ENCODE measurements around the gene PSME2.

PSME2 gene

DNA sequence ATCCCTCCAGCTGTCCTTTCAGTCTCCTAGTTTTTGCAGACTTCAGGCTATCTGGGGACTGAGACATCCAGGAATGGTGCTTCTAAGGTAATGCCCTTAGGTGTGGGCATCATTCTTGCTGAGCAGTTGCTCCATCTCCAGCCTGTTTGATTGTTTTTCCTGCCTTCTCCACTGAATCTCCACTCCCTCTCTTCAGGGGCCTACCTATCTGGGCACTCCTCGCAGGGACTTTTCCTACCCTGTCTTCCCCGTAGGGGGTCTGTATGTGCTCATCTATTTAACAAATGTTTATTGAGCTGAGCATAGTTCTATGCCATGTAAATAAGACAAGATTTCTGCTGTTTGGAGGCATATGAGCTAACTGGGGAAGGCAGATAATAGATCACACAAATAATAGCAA is 13.4 kb downstream of the PSME2 start:
- DNase-seq = no peak

DNA sequence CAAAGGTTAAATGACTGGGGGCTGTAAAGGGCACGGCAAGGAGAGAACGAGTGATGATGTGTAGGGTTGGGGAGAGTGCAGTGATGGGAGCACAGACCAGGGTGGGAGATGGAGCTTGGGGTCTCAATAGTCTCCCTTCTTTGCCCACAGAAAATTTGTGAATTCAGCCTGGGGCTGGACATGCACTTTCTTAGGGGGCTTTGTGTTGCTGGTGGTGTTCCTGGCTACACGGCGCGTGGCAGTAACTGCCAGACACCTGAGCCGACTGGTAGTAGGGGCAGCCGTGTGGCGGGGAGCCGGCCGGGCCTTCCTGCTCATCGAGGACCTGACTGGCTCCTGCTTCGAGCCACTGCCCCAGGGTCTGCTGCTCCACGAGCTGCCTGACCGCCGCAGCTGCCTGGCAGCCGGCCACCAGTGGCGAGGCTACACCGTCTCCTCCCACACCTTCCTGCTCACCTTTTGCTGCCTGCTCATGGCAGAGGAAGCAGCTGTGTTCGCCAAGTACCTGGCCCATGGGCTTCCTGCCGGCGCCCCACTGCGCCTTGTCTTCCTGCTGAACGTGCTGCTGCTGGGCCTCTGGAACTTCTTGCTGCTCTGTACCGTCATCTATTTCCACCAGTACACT is 14.2 kb downstream of the PSME2 start:
- peak; percentile 86 for DNase-seq

DNA sequence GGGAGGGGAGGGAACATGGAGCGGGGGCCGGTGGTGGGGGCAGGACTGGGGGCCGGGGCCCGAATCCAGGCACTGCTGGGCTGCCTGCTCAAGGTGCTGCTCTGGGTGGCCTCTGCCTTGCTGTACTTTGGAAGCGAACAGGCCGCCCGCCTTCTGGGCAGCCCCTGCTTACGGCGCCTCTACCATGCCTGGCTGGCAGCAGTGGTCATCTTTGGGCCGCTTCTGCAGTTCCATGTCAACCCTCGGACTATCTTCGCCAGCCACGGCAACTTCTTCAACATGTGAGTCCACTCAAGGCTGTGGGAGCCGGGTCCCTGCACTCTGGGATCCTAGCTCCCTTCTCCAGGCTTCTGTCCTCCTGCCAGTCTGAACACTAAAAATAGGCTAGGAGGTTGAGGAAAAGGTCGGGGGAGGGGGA is 14.9 kb downstream of the PSME2 start:
- DNase-seq = no peak

DNA sequence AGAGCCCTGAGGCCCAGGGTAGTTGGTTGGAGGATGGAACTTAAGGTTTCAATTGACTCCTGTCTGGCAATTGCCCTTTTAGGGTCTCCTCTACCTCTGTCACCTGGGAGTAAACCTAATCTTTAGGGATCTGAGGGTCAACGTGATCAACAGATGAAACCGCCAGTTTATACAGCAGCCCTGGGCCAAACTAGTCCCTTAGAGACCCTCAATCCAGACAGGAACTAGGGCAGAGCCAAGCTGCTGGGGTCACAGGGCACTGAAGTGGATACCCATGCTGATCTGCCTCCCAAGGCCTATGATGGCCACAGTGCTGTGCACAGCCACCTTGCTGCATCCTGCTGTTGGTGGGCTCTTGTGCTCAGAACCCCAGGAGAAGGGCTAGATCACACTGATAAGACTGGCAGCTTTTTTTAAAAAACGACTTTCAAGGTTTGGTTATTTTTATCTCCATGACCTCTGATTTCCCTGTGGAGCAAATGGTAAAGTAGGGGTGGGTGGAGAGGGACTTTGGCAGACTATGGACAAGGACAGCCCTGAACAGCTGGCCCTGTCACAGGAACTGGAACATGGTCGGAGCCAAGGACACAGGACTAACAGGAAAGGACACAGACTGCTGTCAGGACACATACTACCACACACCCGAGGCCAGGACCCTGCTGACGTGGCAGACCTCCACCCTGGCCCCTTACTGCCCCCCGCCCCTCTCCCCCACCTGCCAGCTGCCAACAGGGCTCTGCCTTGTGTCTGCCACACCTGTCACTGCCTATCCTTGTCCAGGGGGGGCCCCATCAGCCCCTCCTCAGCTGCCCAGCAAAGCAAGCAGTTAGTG is 15.5 kb downstream of the PSME2 start:
- no peak for DNase-seq

DNA sequence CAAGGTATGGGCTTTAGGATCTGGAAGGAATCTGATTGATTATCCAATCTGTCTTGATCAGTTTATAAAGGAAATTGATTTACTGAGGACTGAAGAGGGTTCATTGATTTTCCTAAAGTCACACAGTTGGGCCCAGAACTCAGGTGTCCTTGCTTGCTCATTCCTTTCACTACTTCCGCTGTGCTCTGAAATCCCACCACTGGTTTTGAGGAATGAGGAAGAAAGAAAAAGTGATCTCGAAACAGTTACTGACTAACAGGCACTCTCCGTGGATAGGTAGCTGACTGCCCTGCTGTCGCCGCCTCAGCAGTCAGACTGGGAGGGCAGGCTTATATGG is 16.1 kb downstream of the PSME2 start, which contains the start of gene FITM1:
TSS of gene FITM1 (plus strand) at position 280 of the 337 bp plus-strand sequence. CDS start 905 bp downstream, outside the sequence.
- no peak for DNase-seq

DNA sequence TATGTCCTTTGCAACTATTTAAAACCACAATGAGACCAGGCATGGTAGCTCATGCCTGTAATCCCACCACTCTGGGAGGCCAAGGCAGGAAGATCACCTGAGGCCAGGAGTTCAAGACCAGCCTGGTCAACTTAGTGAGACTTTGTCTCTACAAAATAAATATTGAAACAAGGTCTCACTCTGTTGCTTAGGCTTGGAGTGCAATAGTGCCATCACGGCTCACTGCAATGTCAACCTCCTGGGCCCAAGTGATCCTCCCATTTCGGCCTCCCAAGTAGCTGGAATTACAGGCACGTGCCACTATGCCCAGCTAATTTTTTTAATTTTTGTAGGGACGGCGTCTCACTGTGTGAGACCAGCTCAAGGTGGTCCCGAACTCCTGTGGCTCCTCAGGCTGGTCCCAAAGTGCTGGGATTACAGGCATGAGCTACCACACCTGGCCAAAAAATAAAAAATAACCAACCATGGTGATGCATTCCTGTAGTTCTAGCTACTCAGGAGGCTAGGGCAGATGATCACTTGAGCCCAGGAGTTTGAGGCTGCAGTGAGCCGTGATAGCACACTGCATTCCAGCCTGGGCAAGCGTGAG is 16.9 kb downstream of the PSME2 start:
- DNase-seq = no peak

DNA sequence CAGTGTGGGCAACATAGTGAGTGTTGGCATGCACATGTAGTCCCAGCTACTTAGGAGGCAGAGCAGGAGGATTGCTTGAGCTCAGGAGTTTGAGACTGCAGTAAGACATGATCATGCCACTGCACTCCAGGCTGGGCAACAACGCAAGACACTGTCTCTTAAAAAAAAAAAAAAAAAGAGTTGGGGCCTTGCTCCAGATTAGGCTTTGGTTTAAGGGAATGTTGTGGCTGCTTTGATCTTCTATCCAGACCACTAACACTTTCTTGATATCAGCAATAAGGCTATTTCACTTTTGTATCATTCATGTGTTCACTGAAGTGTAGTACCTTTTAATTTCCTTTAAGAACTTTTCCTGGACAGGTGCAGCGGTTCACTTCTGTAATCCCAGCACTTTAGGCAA is 18.7 kb downstream of the PSME2 start:
- no peak for DNase-seq

DNA sequence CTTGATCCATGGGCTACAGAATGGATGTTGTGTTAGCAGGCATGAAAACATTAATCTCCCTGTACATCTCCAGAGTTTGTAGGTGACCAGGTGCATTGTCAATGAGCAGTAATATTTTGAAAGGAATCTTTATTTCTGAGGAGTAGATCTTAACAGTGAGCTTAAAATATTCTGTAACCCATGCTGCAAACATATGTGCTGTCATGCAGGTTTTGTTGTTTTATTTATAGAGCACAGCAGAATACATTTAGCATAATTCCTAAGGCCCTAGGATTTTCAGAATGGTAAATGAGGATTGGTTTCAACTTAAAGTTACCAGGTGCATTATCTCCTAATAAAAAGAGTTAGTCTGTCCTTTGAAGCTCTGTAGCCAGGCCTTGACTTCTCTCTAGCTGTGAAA is 19.5 kb downstream of the PSME2 start:
- no peak for DNase-seq

DNA sequence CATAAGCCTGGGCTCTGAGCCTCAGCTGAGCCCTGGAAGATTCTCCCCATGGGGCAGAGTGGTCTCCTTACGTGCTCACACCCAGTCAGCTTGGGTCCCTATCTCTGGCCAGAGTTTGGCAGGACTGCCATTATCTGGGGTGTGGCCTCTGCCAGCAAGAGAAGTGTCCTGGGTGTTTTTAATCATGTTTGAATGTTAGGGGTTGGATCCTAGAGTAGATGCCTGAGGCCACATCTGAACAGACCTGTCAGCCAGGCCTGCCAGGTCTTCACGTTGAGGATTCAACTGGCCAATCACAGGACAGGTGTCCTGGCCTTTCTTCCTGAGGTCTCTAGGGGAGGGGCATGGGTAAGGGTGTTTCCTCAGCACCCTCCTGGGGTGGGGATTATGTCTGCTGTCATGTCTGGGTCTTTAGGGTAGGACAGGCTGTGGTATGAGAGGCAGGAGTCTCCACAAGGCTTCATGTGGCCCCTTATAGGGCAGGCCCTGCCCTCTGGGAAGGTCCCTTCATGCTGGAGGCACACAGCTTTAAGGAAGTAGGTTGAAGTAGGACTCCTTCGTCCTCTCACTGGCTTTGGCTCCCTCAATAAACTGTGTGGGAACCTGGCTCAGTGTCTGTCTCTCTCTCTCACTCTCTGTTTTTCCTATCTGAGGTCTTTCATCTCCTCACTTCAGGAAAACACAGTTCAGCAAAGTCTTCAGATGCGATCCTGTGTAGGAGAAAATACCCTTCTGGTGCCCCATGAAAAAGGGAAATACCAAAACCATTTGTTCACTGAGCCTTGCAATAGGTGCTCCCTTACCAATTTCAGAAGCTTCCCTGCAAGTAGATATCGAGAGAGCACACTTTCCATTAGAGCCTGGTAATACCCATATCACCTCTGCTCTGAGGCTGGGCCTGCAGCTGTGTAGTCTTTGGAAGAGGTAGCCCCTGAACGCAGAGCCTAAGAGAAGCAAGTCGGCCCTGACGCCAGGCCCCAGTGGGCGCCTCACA is 22.7 kb downstream of the PSME2 start:
- no peak for DNase-seq

DNA sequence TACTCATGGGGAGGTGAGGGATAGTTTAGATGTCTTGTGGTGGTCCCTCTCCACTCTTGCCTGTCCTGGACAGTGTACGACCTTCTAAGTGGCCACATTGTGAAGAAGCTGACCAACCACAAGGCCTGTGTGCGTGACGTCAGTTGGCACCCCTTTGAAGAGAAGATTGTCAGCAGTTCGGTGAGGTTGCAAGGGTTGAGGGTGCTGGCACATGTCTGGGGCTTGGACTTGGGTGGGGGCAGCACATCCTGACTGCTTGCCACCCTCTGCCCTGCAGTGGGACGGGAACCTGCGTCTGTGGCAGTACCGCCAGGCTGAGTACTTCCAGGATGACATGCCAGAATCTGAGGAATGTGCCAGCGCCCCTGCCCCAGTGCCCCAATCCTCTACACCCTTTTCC is 23.5 kb downstream of the PSME2 start:
- no peak for DNase-seq

DNA sequence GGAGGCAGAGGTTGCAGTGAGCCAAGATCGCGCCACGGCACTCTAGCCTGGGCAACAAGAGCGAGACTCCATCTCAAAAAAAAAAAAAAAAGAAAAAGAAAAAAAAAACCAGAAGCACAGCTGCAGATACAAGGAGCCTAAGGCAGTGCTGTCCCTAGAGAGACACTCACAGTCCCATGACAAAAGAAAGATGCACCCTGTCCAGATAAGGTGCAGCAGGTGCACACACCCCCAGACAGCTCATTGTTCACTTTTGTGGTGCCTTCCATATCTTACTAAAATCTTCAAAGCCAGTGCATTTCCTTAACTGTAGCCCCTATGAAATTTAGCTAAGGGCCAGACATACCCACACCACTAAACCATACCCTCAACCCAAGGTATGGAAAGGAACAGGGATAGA is 24.0 kb downstream of the PSME2 start:
- DNase-seq = no peak

DNA sequence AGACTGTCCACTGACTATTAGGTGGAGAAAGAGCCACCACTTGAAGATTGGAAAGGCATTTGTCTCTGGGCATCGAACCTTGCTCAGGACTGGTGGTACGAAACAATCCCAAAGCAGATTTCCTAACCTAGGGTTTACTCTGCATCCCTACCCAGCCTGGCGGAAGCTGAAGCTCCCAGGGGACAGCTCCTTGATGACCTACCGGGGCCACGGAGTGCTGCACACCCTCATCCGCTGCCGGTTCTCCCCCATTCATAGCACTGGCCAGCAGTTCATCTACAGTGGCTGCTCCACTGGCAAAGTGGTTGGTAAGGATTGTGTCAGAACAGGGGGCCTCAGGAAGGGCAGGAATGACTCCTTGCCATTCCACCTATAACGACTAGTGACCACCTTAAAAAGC is 25.2 kb downstream of the PSME2 start:
- no peak for DNase-seq

DNA sequence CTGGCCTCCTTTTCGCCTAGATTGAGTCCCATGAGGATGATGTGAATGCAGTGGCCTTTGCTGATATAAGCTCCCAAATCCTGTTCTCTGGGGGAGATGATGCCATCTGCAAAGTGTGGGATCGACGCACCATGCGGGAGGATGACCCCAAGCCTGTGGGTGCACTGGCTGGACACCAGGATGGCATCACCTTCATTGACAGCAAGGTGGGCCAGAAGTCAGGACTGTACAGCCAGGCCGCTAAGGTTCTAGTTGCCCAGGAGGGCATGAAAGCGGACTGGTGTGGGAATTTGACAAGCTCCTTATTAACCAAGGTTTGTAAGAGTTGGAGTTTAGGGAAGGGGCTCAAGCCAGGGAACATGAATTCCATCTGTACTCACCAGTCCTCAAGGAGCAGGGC is 26.7 kb downstream of the PSME2 start:
- no peak for DNase-seq

DNA sequence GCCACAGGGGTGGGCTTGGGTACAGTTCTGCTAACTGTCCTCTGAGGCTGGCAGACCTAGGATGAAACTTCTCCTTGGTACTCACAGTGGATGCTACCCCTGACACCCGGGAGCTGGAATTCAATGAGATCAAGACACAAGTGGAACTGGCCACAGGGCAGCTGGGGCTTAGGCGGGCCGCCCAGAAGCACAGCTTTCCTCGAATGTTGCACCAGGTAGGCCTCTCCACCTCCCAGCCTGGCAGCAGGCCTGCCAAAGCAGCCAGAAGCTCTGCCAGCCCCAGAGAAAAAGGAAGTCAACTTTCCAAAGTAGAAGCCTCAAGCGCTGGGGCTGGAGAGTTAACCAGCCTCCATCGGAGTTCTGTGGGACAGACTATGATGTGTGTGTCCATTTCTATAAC is 29.2 kb downstream of the PSME2 start:
- no peak for DNase-seq

DNA sequence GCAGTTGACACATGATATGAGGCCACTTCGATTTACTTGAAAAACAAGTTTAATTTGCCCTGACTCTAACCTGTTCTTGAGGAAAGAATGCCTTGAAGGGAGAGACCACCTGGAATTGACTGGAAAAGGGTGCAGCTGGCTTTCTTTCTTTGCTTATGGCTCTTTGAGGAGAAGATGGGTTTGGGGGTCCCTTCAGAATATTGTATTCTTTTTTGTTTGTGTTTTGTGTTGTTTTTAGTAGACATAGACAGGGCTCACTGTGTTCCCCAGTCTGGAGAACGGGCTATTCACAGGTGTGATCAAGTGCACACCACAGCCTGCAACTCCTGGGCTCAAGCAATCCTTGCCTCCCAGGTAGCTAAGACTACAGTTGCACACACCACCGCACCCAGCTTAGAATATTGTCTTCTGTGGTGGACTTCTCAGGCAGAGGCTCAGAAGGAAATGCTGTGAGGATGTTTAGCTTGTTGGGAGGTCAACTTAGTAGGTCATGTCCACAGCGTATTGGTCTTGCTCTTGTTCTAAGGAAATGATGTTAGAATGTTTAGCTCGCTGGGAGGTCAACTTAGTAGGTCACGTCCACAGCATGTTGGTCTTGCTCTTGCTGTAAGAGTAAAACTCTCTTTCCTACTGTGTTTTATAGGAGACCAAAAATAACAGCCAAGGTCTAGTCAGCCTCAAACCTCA is 30.1 kb downstream of the PSME2 start:
- DNase-seq = no peak

DNA sequence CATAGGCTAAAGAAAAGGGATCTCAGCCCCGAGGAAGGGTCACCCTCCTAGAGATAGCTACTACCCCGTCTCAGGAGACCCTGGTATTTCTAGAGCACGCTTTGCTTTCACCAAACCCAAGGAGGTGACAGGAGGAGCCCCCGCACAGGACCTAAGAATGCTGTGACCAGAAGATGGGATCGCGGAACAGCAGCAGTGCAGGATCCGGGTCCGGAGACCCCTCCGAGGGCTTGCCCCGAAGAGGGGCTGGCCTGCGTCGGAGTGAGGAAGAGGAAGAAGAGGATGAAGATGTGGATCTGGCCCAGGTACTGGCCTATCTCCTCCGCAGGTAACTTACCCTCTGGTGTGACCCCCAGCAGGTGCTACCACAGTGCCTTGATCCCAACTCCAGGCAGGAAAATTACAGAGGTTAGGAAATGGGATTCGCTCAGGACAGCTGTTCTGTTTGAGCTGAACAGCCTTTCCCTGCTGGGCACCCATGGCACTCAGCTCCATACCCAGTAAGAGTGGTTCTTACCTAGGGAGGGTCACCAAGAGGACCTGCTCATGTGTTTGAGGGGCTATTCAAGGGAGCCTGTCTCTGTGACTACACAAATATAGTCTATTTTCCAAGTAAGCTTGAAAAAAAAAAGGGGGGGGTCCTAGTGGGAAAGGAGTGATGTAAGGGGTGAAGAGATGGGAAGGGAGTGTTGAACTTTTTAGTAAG is 30.8 kb downstream of the PSME2 start:
- DNase-seq = no peak

DNA sequence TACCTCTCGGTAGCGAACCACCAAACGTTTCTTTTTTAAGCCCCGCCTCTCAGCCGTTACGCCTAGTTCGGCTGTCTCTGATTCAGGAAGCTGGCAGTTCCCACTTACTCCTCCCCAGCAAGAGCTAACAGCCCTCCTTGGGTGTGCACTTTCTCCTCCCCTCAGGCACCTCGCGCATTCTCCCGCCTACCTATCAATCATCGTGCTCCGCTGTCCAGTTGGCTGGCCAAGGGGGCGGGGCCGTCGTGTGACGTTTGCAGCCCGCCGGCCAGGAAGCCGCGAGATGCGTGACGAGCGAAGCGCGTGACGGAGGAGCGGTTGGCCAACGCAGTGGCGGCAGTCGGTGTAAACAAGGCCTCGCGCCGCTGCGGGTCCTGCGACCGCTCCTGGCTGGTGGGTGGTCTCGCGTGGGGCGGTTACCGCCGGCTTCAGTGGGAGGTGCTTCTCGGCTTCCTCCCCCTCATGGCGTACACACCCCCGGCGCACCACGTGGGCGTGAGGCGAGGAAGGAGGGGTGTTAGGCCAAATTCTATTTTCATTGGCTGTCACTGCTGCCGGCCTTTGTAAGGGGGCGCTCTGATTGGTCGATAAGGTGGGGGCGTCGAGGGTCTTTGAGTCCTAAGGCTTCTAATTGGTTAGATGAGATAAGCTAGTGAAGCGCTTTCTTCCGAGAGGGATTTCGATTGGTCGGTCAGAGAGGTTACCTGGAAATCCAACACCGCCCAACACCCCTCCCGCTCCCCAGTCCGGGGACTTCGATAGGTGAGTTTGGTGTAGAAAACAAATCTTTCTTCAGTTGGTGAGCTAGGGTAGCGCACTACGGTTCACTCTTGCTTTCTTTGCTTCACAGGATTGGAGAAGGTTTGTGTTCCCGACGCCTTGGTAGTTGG is 31.6 kb downstream of the PSME2 start, which contains the start of the genes DCAF11 and NRL:
TSS of gene DCAF11 (plus strand) at position 246 of the 890 bp plus-strand sequence. CDS start 818 bp downstream, outside the sequence.
TSS of gene NRL (minus strand) at position 418 of the 890 bp plus-strand sequence. CDS start 32,101 bp downstream, outside the sequence.
- peak; percentile 96 for DNase-seq

DNA sequence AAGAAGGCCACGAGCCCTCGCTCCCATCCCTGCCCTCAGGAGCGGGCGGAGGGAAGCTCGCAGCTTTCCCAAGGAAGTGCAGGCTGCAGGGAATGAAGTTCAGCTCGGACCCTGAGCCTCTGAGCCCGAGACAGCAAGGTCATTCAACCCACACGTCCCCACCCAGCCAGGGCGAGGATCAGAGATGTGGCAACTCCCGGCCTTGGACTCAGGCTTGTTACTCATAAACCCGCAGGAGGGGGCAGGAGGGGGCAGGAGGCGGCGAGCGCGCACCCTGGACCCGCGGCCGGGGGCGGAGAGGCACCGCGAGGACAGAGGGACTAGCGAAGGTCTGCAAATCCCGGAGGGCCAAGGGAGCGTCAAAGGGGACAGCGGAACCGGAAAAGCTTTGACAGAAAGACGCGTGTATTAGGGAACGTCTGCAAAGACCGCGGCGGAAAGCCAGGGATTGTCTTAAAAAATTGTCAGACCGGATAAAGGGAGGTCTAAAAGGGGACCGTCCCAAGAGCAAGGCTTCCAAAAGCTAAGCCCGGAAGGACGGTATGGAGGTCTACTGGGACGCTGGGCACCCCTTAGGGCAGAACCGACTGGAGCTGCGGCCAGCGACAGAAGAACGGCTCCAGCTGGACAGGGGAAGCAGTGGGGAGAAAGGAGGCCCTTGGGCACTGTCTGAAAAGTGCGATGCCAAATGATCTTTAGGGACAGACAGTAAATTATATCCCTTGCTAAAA is 32.4 kb downstream of the PSME2 start:
- peak; percentile 83 for DNase-seq

DNA sequence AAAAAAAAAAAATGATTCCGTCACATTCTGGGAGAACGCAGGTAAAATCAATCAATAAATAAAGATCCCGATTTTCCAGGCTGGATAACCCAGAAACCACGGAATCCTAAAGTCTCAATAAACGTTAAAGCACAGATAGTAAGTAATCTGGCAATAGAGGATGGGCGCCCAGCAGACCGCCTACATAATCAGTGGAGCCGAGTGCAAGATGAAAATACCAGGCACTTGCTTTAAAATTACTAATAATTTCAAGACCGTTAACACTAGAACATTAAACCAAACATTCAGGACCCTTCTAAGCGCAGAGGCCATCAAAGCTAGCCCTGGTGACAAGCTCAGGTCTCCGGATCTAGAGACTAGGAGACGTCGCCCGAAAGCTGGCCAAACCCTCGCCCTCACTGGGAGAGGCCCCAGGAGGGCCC is 33.0 kb downstream of the PSME2 start:
- no peak for DNase-seq

DNA sequence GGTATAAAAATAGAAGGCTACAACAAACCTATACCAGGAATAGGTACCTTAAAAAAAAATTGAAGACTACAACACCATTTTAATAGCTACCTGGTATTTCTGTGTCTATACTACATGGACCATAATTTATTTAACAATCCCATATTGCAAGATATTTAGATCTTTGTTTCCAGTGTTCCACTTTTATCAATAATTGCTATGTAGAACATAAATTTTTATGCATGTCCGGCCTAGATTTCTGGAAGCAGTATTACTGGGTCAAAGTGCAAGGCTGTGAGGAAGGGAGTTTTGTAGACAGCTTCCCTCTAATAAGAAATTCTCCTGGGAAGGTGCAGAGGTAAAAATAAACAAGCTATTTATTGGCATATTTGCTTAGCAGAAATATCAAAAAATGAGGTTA is 35.9 kb downstream of the PSME2 start:
- no peak for DNase-seq

All from RPMI8226 (cell line).